ENCODE data around the gene FADS1. TPM values are rescaled to one million over a fixed set of nuclear protein-coding genes. Genes with fewer than 3 reads are reported as not detected.
A peak's percentile ranks its signal among the peaks of the same experiment; 100 is the strongest.

FADS1 gene
- total RNA-seq, 1 donor from 2014 or later: 74.6 TPM

DNA sequence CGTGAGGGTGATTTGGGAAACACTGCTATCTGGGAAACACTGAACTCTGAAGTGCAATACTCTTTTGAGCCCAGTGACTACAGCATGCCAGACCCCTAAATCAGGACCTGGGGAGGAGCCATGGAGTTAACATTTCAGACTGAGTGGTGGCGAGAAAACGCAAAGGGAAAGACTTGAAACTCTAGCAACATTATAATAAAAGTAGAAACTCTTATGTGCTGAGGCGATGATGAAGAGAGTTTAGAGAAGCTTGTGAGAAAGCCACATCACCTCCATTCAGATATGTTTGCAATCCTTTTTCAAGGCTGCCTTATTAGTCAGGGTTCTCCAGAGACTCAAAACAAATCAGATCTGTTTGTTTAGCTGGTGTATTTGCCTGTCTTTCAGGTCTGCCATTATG, 22.2 kb downstream of the FADS1 start:
- no peak overlapping the region for H3K27ac ChIP-seq (ENCODE audit: low read depth, low read length)
- no peak overlapping the region for H2AFZ ChIP-seq (ENCODE audit: low read depth, low read length)
- peaks cover 5% of the 10 kb centered on the region for H3K36me3 Mint-ChIP-seq (ENCODE audit: low read depth, unreplicated experiment)
- peaks cover 11% of the 10 kb centered on the region for H3K36me3 ChIP-seq (ENCODE audit: insufficient read depth, low read length)
- peak overlapping the region; percentile 25 for H3K4me2 ChIP-seq (ENCODE audit: low read length)
- peak overlapping the region; percentile 2 for H3K9ac ChIP-seq (ENCODE audit: low read length)
- no peak overlapping the region for H3K27ac Mint-ChIP-seq (ENCODE audit: unreplicated experiment)
- peaks cover 6% of the 10 kb centered on the region for H3K4me1 ChIP-seq (ENCODE audit: insufficient read depth, low read length)
- no peaks in the 10 kb centered on the region for H3K9me3 Mint-ChIP-seq (ENCODE audit: unreplicated experiment)
- H3K27me3 ChIP-seq (ENCODE audit: insufficient read depth, low read length): no peaks in the 10 kb centered on the region
- FAIRE-seq: no peak
- no peaks in the 10 kb centered on the region for H3K27me3 Mint-ChIP-seq (ENCODE audit: low read depth, unreplicated experiment)
- H3K79me2 ChIP-seq (ENCODE audit: insufficient read depth, low read length): peaks cover 92% of the 10 kb centered on the region
- H3K4me1 Mint-ChIP-seq (ENCODE audit: low read depth, unreplicated experiment): peaks cover 8% of the 10 kb centered on the region
- H3K9me3 ChIP-seq (ENCODE audit: insufficient read depth, low read depth, low read length): no peaks in the 10 kb centered on the region
- peaks cover 4% of the 10 kb centered on the region for H4K20me1 ChIP-seq (ENCODE audit: insufficient read depth, low read length)
- H3K4me3 ChIP-seq (ENCODE audit: insufficient read depth, low read depth, low read length): no peak overlapping the region
- no peak for DNase-seq (ENCODE audit: low read depth)
- no peak overlapping the region for H3K4me3 Mint-ChIP-seq (ENCODE audit: unreplicated experiment)
- TF ChIP-seq CTCF (IDR thresholded peaks at IDR 0.05; ENCODE audit: insufficient read depth, low read depth, low read length): no peak
- no peak for TF ChIP-seq EZH2 (IDR thresholded peaks at IDR 0.05; ENCODE audit: insufficient read depth, low read length)

- H3K4me2 ChIP-seq (ENCODE audit: low read length): peak overlapping the region; percentile 94
- Mint-ChIP-seq H3K4me3 (ENCODE audit: unreplicated experiment) (peak overlapping the region; percentile 94), H3K27ac (ENCODE audit: unreplicated experiment) (peak overlapping the region; percentile 92), H3K4me1 (ENCODE audit: low read depth, unreplicated experiment) (peaks cover 8% of the 10 kb centered on the region), H3K27me3 (ENCODE audit: low read depth, unreplicated experiment) (no peaks in the 10 kb centered on the region), H3K36me3 (ENCODE audit: low read depth, unreplicated experiment) (peaks cover 6% of the 10 kb centered on the region), H3K9me3 (ENCODE audit: unreplicated experiment) (no peaks in the 10 kb centered on the region)
- peaks cover 6% of the 10 kb centered on the region for H3K4me1 ChIP-seq (ENCODE audit: insufficient read depth, low read length)
- peak overlapping the region; percentile 88 for H3K4me3 ChIP-seq (ENCODE audit: insufficient read depth, low read depth, low read length)
- DNase-seq (ENCODE audit: low read depth) (no peak), FAIRE-seq (no peak)
- TF ChIP-seq CTCF (IDR thresholded peaks at IDR 0.05; ENCODE audit: insufficient read depth, low read depth, low read length) (no peak), EZH2 (IDR thresholded peaks at IDR 0.05; ENCODE audit: insufficient read depth, low read length) (no peak)
- H3K27ac ChIP-seq (ENCODE audit: low read depth, low read length): peak overlapping the region; percentile 100
- H3K27me3 ChIP-seq (ENCODE audit: insufficient read depth, low read length): no peaks in the 10 kb centered on the region
- H2AFZ ChIP-seq (ENCODE audit: low read depth, low read length): no peak overlapping the region
- H3K79me2 ChIP-seq (ENCODE audit: insufficient read depth, low read length): peaks cover 91% of the 10 kb centered on the region
- H3K9me3 ChIP-seq (ENCODE audit: insufficient read depth, low read depth, low read length): no peaks in the 10 kb centered on the region
- H4K20me1 ChIP-seq (ENCODE audit: insufficient read depth, low read length): peaks cover 4% of the 10 kb centered on the region
- H3K36me3 ChIP-seq (ENCODE audit: insufficient read depth, low read length): peaks cover 14% of the 10 kb centered on the region
- peak overlapping the region; percentile 99 for H3K9ac ChIP-seq (ENCODE audit: low read length)
Measured at GRCh38 chr11:61793829-61794204, 23.0 kb downstream of the FADS1 start.

DNA sequence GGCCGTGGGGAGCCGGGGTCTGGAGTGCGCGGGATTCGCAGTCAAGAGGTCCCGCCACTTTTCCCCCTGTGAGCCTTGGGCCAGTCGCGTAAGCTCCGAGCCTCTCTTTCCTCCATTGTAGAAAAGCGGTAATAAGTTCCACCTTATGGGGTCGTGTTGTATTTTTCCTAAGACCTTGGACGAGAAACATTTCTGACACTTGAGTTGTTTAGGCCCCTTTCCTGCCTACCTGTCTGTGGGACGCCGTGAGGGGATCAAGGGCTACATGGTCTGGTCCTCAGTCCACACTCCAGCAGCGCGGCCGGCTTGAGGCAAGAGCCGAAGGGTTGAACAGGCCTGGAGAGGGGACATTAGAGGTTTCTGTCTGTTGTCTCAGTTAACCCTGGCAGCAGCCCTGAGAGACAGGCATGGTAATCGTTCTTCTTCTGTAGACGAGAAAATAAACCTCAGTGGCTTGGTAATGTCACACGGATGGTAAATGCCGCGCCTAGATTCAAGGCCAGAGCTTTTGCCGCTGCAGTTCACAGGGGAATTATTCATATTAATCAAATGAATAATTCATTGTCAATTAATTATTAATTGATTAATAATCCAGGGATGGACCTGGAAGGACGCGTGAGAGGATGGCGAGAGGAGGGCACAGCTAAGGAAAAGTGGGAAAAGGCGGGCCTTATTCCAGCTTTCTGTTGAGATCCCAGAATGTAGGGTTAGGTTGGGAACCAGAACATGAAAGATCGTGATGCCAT, 23.5 kb downstream of the FADS1 start:
- H3K27ac Mint-ChIP-seq (ENCODE audit: unreplicated experiment): peak overlapping the region; percentile 92
- no peak for FAIRE-seq
- peaks cover 10% of the 10 kb centered on the region for H3K36me3 Mint-ChIP-seq (ENCODE audit: low read depth, unreplicated experiment)

More for the DNA sequence above, 23.5 kb downstream of the FADS1 start:
- H3K27ac ChIP-seq (ENCODE audit: low read depth, low read length): peak overlapping the region; percentile 100
- H3K36me3 ChIP-seq (ENCODE audit: insufficient read depth, low read length): peaks cover 18% of the 10 kb centered on the region
- no peak for DNase-seq (ENCODE audit: low read depth)
- H3K9ac ChIP-seq (ENCODE audit: low read length): peak overlapping the region; percentile 99
- peak overlapping the region; percentile 96 for H2AFZ ChIP-seq (ENCODE audit: low read depth, low read length)
- H3K4me3 Mint-ChIP-seq (ENCODE audit: unreplicated experiment): peak overlapping the region; percentile 94
- H3K4me1 ChIP-seq (ENCODE audit: insufficient read depth, low read length): peaks cover 6% of the 10 kb centered on the region
- H3K4me1 Mint-ChIP-seq (ENCODE audit: low read depth, unreplicated experiment): peaks cover 8% of the 10 kb centered on the region
- peak overlapping the region; percentile 94 for H3K4me2 ChIP-seq (ENCODE audit: low read length)
- no peaks in the 10 kb centered on the region for H3K9me3 ChIP-seq (ENCODE audit: insufficient read depth, low read depth, low read length)
- peak overlapping the region; percentile 88 for H3K4me3 ChIP-seq (ENCODE audit: insufficient read depth, low read depth, low read length)
- H4K20me1 ChIP-seq (ENCODE audit: insufficient read depth, low read length): peaks cover 4% of the 10 kb centered on the region
- no peaks in the 10 kb centered on the region for H3K27me3 ChIP-seq (ENCODE audit: insufficient read depth, low read length)
- no peaks in the 10 kb centered on the region for H3K9me3 Mint-ChIP-seq (ENCODE audit: unreplicated experiment)
- H3K27me3 Mint-ChIP-seq (ENCODE audit: low read depth, unreplicated experiment): no peaks in the 10 kb centered on the region
- peaks cover 87% of the 10 kb centered on the region for H3K79me2 ChIP-seq (ENCODE audit: insufficient read depth, low read length)
- TF ChIP-seq CTCF (IDR thresholded peaks at IDR 0.05; ENCODE audit: insufficient read depth, low read depth, low read length) (no peak), EZH2 (IDR thresholded peaks at IDR 0.05; ENCODE audit: insufficient read depth, low read length) (no peak)

Data from astrocyte (in vitro differentiated cells and primary cell).